Left forelimb (tissue), 1 donor: ENCODE data around the gene RBM38.

Source experiments
- DNase-seq: peaks from one replicate; pipeline ENCODE4 v3.0.0-alpha.2; 2018; ENCODE audit warnings: low spot score

The RBM38 gene

DNA sequence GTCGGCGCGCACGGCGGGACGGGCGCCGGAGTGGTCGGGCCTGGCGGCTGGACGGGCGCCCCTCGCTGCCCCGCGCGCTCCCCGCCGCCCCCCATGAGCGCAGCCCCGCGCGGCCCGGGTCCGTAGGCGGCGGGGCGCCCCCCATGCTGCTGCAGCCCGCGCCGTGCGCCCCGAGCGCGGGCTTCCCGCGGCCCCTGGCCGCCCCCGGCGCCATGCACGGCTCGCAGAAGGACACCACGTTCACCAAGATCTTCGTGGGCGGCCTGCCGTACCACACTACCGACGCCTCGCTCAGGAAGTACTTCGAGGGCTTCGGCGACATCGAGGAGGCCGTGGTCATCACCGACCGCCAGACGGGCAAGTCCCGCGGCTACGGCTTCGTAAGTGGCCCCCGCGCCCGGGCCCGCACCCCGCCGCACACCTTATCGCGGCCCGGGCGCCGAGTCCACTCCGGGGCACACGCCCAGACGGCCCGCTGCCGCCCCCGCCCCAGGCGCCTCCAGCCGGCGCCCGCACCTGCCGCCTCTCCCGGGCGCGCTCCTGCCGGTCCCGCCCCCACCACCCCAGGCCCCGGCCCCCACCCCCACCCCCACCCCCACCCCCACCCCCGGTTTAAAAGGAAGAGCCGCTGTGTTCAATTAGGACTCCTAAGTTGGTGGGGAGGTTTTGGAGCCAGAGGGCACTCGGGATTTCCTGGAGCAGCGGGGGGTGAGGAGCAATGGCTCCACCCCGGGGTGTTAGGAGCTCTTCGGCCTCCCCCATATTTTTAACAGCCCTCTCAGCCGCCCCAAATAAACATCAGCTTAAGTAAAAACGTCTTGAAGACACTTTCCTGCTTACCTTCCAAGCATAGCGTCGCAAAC, 474 bp downstream of the RBM38 start:
- DNase-seq, result no peak

DNA sequence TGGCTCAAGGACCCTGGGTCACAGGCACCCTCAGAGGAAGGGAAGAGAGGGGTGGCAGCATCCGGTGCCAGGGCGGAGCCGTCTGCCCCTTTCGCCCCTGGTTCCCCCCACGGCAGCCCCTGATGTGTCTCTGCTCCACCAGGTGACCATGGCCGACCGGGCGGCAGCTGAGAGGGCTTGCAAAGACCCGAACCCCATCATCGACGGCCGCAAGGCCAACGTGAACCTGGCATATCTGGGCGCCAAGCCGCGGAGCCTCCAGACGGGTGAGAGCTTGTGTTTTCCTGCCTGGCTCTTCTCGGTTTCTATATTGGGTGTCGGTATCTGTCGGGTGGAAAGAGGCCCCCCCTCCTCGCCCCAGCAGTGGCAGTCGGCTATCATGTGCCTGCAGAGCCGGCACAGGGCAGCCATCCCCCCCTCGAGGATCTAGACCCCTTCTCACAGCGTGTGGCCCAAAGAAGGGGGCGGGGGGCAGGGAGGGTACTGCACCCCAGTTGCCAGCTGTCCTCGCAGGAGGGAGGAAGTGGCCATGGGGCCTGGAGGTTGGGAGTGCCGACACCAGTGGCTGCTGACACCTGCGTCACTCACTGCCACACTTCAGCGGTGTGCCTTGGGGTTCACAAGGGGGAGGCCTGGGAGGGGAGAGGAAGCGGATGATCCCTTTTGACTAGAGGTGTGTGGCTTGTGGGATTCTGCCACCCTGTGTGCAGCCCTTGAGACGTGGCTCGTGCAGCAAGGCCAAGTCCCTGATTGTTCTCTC, 1.5 kb downstream of the RBM38 start:
- no peak for DNase-seq

DNA sequence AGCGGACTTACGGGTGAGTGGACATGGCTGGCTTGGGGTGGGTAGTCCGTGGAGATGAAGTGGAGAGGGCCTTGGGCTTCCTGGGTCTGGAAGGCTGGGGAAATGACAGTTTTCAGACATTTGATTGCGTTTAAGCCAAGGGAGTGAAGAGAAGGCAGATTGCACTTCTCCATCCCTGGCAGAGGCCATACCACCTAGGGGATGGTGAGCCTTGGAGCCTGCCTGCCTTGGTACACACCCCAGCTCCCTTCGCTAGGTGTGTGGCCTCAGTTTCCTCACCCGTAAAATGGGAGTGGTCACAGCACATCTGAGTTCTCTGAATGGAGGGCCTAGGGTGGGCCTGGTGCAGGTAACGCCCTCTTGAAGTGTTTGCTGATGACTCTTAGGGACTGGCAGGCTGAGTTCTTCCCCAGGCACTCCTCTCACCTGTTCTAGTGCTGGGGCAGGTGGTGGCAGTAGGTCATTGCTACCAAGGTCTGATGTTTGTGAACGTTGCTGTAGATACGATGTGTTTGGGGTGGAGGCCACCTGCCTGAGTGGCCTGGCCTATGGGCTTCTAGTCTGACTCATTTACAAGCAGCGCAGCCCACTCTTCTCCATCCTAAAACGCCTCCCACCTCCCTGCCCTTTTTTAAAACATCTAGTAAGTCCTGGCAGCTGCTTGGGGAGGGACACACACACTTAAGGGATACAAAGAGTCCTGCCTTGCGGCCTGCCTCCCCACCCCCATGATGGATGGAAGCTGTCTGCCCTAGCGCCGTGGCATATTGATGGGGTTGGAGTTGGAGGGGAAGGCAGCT, 2.3 kb downstream of the RBM38 start:
- DNase-seq, result no peak

DNA sequence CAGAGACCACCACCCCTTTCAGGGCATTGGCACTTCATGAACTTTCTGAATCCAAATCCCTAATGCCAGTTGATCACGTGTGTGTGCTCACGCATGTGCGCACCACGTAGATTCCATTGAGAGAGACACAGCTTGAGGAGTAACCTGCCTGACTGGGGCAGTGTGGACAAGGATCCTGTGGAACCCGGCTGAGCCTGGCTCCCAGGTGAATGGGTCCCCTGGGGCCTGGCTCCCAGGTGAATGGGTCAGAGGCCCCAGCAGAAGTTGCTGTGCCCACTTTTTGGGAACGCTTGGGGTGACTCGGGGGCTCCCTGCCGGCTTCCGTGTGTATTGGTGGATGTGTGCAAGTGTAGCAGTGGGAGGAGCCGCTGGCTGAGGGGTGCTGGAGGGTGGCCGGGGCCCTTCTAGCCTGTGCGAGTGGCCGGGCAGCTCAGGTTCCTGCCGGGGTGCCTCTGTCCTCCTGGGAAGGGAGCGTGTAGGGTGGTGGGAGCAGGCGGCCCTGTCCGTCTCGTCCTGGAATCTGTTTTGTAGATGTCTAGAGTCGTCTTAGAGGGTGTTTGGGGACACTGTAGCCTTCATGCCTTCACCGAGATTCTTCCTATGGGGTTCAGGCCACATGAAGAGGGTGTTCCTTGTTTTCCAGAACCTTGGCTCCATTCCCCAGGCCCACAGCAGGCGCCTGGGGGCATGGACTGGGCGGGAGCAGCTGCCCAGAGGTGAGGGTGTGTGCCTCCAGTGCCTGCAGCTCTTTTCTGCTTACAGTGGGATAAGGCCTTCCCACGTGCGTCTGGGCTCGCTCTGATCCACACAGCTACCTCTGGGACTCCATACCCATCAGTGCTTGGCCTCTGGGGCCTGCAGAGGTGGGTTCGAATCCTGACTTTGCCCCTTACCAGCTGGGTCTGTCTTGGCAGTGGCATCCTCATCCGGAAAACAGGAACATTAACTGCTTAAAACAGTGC, 3.2 kb downstream of the RBM38 start:
- no peak for DNase-seq

DNA sequence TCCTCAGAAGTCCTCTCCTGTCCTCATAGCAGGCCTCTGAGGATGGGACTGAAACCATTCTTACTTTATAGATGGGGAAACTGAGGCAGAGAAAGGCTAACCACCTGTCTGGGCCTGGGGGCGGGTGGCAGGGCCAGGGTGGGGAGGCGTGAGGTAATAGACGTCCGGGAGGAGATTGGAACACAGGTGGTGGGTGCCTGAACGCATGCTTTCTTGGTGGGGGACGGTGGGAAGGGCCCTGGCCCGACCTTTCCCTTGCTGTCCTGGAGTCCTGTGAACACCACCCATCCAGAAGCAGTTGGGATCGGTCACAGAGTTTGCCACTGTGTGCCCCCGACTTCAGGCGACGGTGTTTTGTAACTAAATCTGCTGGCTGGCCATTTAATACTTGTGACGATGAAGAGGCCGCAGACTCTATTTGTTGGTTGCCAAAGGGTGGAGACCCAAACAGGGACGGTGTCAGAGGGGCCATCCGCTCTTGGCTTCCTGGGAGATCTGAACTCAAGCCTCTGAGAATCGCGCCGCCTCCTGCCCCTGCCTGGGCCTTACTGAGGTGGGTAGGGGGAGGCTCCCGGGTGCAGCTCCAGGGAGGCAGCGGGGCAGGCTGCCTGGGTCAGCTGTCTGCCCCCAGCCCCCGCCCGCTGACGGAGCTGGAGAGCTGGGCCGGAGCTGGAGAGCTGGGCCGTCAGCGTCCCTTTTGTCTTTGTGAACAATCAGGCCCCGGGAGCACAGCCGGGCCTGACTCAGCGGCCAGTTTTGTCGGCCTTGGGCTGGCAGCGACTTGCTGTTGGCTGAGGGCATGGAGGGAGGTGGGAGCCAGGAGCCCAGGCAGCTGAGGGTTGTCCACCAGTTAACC, 4.1 kb downstream of the RBM38 start:
- no peak for DNase-seq

DNA sequence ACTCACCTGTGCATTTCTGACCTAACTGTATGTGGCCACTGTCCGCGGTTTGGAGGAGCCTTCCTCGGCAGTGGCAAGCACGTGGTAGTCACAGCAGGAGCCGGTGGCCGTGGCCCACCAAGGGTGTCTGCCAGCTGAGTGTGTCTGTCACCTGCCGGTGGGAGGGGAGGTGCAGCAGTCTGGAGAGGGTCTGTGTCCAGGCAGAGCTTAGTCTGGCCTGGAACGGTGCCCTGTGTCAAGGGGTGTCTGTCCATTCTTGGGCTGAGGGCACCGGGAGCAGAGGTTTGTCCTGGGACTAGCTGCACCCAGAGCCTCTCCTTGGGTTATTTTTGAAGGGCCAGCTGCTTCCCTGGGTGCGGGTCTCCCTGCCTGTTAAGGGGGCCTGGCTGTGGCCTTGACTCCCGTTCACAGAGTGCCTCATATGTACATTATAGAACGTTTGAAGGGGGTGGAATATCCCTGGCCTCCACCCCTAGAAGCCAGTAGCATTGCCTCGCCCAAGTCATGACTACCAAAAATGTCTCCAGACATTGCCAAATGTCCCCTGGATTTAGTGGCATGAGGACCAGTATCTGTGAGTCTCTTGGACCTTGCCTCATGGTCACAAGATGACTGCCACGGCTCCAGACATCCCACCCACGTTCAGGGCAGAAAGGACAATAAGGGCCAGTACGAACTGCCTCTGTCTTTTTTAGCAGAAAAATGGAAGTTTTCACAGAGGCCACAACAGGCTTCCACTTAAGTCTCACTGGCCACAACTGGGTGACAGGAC, 5.2 kb downstream of the RBM38 start:
- no peak for DNase-seq

DNA sequence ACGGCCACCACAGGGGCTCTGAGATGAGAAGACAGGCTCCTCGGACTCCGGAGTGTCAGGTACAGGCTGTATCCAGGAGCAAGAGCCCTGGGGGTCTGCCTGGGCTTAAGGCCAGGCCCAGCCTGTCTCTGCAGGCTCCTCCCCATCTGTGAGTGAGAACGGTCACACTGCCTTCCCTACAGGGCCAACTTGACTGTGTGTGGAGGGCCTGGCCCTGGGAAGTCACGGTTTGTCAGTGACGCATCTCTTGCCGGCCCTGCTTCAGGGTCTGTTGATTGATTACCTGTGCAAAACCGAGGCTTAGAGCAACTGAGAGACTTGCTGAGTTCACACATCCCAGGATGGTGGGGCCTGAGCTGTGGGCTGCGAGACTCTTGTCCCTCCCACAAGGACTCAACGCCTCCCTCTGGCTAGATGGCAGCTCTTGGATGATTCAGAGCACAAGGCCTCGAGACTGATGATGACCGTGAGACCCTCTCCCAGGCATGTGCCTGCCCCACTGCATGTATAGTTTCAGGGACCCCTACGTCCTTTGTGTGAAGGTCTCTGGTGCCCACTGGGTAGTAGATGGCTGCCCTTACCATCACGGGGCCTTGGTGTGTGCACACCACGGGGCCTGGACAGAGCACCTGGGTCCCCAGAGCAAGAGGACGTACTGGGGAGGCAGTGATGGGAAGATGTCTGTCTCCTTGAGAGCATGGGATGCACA, 5.9 kb downstream of the RBM38 start:
- DNase-seq, result no peak

DNA sequence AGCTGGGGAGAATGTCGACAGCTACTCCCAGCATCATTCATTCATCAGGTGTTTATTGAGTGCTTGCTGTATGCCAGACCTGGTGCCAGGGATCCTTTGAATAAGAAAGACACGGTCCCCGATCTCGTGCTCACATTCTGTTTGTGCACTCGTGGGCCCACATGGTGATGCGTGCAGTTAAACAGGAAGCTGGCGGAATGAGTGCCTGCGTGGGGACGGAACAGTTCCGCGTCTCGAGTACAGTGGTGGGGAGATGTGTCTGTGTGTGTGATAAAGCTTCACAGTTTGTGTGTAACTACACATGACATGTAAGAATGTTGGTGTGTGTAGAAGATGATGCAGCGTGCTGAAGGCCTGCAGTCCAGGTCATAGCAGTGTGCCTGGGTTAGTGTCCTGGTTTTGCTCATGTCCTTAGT, 6.5 kb downstream of the RBM38 start:
- no peak for DNase-seq

DNA sequence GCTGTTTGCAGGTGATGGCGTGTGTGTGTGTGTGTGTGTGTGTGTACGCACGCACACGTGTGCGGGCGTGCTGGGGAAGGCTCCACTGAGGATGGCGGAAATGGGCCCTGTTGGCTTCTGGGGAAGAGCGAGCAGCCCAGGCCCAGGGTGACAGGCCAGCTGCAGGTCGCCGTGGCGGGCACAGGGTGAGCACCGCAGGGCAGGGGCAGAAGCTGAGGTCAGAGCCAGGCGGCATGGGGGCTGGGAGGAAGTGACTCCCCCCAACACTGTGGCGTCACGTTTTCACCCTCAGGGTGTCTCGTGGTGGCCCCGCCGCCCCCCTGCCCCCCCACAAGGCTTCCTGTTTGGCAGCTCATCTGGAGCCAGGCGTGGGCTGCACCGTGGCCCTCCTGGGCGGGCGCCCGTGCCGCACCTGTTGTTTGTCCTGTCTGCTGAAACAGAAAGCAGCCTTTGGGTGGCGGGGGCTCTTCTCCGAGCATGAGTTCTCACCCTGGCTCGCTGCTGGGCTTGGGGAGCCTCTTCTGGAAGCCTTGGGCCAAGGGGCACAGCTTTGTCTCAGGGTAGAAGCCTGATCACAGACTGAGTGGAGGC, 7.1 kb downstream of the RBM38 start:
- no peak for DNase-seq

DNA sequence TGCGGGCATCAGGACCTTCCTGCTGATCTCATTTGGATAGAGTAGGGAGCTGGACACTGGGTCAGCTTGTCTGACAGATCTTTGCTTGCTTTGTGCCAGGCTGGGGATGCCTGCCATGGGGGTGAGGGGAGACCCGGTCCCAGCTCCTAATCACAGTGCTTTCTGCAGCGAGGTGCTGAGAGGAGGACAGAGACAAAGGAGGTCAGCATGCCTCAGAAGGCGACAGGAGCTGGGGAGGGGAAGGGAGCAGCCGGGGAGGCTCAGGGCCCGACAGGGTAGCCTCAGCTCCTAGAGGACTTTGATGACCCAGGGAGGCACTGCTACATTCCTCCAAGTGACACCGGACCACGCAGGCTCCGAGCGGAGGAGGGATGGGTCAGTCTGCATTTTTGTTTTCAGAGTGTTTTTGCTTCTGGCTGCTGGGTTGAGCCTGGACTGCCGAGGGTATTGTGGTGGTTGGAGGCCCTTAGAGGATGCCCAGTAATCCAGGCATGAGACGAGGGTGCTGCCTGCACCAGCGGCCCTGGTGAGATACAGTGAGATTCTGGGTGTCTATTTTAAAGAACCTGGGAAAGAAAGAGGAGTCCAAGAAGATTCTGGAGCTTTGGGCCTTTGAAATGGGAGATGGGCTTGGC, 7.8 kb downstream of the RBM38 start:
- DNase-seq, result no peak

DNA sequence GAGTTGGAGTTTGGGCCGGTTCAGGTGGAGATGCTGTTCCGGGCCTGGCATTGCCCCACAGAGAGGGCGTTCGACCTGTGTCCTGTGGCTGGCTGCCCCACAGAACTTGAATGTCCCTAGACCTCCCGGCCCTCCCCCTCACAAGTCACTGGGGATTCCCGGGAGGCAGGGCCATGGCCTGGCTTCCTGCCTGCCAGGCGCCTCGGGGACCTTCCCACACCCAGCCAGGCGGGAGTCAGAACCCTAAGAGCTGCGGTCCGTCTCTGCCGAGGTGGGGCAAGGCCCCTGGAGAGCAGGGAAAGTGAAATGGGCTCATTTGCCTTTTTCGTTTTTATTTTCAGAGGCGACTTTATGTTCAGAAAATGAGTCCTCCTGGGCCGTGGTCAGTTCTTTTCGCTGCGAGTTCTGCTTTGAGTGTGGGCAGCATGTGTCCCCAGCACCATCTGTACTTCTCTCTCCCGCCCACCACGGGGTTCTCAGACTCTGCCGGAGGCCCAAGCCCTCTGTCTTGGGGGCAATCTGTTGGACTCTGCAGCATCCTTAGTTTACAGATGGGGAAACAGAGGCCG, 8.5 kb downstream of the RBM38 start:
- DNase-seq, result no peak

DNA sequence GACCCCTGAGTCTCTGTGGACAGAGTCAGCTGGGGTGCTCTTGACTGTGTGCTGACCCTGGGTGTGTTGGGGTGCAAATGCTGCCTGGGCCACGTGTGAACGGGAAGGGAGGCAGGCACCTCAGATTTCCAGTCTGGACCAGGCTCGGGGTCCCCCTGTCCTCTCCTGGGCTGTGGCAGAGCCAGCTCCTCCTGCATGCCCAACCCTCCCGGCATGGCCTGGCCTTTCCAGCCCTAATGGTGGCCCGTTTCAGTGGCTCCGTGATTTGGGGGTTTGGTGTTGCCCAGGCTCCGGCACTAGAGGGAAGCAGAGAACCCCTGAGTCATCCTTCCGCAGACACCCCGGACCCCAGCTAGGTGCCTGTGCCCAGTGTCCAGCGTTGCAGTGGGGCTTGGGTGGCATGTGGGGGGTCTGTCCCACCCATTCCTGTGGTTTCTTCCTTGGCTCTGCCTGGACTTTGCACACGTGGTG, 9.1 kb downstream of the RBM38 start:
- DNase-seq, result no peak

DNA sequence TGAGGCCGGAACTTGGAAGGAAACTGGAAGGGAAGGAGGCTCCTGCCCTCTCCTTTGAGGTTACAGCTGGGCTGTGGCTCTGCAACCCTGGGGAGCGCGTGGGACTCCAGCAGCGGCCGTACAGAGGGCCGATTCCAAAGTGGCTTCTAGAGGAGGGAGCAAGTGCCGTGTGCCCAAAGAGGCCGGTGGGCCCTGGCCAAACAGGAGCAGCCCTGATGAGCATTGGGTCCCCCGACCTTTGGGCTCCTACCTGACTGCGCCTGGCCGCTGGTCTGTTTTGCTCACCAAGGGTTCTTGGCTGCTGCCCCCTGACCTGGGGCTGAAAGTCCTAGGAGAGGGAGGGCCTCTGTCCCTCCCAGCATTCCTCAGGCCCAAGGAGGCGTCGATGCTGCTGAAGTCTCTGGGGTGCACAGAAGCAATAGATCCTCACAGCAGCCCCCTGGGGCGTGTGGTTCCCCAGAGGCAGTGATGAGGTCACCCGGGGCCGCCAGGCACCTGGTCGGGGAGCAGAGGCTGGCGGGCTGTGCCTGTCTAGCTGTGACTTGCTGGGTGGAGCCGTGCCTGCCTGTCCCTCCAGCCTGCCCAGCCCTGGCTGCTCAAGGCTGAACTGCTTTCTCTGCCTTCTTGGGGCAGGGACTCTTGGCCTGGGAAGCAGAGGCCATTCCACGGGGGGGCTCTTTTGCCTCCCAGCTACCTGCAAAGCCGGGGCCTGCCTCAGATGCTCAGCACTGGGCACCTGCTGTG, 9.8 kb downstream of the RBM38 start:
- no peak for DNase-seq

DNA sequence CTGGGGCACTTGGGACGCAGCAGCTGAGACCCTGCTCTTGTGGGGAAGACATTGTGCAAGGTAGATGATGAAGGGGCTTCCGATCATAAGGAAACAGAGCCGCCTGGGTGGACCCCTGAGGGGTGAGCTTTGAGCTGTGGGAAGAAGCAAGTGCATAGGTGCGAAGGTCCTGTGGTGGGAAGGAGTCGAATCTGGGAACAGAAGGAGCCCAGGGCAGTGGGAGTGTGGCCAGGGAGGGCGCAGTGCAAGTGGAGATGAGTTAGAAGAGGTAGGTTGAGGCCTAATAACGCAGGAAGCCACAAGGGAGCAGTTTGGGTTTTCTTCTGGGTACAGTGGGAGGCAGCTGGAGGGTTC, 10.3 kb downstream of the RBM38 start:
- DNase-seq, result no peak

DNA sequence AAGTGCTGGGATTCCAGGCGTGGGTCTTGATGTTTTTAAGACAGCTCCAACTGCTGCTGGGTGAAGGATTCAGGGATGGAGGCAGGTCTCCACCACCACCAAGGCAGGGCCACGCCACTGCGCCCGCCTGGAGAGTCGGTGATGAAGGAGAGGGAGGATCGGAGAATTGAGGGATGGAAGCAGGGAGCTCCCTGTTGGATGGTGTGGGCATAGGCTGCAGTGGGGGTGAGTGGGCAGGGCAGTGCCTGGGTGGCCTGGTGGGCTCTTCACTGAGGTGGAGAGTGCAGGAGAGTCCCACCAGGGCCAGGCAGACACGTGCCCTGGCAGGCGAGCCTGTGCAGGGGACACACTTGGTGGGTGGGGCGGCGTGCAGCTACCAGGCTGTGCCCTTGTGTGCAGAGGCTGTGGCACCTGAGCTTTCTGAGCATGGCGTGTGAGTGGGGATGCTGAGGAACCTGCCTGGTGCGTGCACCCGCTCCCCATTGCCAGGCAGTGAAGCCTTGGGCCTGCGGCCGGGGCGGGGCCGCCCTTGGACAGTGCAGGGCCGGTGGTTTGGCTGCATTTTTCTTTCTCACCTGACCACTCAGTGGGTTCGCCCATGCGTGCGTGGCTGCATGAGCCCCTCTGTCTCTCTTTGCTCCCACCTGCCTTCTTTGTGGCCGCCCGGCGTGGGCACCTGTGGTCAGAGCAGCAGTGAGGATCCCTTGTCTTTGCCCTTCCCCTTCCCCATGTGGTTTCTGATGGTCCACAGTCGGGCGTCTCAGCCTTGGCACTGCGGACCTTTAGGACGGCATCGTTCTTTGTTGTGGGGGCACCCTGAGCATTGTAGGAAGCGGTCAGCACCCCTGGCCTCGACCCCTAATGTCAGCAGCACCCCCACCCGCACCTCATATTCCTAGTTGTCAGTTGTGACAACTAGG, 11.3 kb downstream of the RBM38 start:
- no peak for DNase-seq

DNA sequence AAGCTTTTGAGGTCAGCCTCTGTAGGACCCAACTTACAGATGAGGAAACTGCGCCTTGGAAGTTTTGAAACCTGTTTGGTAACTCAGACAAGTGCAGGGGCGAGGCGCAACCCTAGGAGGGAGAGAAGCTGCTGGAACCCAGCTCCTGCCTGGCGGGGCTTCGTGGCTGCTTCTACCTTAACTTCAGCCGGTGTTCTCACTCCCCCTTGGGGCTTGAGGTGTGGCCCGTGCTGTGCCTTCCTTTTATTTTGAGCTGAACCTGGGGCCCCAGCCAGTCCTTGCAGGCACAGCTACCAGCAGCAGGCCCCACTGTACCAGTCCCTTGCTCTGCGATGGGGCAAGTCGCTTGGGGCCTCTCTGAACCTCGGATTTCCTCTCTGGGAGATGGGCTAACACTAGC, 12.0 kb downstream of the RBM38 start:
- DNase-seq, result no peak
